Renal cortical epithelial cell (primary cell): Measurements from ENCODE around the gene FBXO41. TPM values are rescaled to one million over a fixed set of nuclear protein-coding genes. Genes with fewer than 3 reads are reported as not detected.

ENCODE experiments used
- DNase-seq: peaks from one replicate; pipeline ENCODE4 v3.0.0-alpha.2; 2011; ENCODE audit warnings: low read depth
- total RNA-seq: library from RNA; depleted of rRNA; stranded (reverse); fragments of >200 nt; gene quantifications from 2 replicates; pipeline ENCODE4 v1.2.3, GENCODE V29; 2014

Gene FBXO41, protein sequence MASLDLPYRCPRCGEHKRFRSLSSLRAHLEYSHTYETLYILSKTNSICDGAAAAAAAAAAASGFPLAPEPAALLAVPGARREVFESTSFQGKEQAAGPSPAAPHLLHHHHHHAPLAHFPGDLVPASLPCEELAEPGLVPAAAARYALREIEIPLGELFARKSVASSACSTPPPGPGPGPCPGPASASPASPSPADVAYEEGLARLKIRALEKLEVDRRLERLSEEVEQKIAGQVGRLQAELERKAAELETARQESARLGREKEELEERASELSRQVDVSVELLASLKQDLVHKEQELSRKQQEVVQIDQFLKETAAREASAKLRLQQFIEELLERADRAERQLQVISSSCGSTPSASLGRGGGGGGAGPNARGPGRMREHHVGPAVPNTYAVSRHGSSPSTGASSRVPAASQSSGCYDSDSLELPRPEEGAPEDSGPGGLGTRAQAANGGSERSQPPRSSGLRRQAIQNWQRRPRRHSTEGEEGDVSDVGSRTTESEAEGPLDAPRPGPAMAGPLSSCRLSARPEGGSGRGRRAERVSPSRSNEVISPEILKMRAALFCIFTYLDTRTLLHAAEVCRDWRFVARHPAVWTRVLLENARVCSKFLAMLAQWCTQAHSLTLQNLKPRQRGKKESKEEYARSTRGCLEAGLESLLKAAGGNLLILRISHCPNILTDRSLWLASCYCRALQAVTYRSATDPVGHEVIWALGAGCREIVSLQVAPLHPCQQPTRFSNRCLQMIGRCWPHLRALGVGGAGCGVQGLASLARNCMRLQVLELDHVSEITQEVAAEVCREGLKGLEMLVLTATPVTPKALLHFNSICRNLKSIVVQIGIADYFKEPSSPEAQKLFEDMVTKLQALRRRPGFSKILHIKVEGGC
- total RNA-seq, result 3.6 and 6.3 TPM in 2 replicates

DNA sequence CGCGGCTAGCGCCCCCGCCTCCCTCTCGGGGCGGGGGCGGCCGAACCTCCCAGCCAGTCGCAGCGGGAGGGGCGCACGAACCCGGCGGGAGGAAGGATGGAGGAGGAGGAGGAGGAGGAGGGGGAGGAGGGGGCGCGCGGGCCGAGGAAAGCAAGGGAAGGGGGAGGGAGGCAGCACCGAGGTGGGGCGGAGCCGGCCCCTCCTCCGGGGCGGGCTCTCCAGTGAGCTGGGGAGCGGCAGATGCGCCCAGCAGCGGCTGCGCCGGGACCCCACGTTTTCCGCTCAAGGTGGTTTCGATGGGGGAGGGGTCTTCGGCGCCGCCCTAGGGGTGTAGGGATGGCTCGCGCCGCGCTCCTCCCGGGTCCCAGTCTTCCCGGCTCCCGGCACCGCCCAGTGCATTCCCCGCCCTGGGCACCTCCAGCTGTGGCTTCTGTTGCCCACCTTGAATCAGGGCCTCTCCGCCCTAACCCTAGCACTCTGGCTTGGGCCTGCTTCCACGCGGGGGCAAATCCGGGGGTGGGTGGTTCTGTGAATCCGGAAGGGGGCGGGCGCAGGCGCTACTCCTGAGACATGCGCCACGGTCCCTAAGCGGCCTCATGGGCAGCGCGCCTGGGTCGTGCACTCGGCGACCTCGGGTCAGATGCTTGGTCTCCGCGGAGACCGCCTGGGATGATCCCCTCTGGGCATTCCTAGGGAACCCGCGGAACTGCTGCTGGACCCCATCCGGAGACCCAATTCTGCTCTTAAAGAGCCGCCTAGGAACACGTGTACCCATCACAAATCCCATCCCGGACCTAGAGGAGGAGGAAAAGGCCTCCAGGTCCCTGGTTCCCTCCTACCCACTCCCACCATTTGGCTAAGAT, at the start of gene FBXO41:
Gene FBXO41, minus strand, starts transcription at position 183 of the 863 bp plus-strand sequence. CDS start 14,848 bp downstream, outside the sequence.
- no peak for DNase-seq

DNA sequence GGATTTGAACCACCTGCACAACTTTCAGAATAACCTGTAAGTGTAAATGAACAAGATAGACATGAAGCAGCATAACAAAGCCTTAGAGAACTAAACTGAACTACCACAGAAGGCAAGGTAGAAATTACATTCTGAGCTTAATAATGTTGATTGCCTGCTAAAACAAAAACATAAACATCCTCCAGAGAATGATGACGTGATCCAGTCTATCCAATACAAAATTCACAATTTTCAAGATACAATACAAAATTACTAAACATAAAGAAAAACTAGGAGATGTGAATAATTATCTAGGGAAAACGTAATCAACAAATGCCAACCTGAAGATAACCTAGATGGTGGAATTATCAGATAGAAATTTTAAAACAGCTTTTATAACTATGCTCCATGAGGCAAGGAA, 49.8 kb upstream of the FBXO41 start:
- DNase-seq, result no peak

DNA sequence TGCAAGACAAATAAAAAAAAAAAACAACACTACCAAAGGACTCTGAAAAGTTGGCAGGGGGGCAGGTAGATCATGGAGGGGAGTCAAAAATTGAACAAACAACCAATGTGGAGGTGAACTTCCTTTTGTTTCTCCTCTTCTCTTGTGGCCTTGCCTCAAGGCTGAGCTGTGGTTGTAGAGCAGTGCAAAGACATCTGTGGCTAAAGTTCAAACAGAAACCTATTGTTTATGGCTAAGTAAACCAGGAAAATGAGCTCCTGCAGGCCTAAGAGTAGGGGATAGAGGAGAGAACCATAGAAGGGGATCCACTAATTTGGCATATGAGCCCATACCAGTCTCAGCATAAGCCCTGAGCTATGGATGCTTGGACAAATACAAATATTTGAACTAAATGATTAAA, 49.3 kb upstream of the FBXO41 start:
- DNase-seq, result no peak

DNA sequence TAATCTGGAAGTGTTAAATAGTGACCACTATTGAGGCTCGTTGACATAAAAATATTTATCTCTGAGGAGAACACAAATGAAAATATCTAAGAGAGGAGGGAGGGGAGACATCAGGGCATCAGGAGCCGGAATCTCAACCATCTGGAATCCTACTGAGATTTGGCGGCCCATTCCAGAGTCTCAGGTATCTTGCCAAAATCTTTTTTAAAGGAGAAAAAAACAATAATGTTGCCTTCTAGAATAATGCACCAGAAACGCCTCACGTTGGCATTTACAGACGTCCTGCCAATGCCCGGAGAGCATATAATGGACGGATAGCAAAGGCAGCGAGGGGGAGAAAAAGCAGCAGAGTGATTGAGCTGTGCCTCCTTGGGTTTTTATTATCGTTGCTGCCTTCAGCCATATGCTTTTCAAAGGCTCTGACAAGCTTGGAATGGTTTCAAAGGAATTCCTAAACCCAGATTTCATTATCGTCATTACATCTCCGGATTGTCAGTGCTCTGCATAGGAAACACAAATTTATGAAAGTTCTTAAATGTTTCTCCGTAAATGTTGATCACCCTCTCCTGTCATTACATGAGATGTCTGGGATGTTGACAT, 39.9 kb upstream of the FBXO41 start:
- DNase-seq, result no peak

DNA sequence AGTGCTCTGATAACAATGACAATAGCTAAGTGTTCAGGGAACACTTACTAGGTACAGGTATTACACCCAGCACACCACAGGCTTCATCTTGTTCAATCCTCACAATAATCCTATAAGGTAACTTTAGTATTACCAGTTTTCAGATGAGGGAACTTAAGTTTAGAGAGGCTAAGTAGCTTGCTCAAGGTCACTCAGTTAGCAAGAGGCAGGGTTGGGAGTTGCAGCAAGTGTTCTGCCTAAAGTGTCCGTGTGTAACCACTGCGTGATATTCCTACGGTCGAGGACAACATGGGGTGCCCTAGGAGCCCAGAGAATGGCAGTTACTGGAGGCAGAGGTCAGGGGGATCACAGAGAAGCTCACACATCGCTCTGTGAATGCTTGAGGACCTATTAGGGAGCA, 39.3 kb upstream of the FBXO41 start:
- no peak for DNase-seq

DNA sequence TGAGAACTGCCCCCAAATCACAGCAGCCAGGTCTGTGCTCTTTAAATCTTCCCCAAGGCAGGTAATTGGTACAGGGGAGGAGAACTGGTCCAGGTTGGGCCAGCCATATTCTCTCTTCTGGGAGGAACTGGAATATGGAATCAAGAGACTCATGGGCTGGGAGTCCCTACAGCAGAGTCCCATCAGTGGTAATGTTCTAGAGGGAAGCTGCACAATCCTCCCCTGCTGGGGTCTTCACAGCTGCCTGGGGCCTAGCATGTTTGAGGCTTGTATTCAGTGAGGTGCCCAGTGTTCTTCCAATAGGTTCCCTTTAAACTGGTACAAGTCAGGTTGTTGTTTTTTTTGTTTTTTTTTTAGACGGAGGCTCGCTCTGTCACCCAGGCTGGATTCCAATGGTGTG, 30.2 kb upstream of the FBXO41 start:
- no peak for DNase-seq

DNA sequence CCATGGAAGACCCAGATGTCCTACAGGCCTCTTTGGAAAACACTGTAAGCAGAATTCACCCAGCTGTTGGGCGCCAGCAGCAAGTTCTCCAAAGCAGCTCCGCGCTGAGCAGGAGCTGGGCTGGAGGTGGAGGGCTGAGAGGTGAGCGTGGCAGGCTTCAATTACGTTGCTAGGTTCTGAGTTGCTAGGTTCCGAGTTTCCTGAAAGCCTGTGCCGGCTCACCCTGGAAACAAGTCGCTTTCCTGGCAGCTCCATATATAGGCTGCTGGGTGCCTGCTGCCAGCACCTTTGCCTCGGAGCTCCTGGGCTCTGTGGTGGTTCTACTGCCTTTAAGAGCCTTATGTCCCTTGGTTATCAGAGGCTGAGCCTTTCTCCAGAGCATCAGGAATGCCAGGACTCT, 23.4 kb upstream of the FBXO41 start:
- no peak for DNase-seq

DNA sequence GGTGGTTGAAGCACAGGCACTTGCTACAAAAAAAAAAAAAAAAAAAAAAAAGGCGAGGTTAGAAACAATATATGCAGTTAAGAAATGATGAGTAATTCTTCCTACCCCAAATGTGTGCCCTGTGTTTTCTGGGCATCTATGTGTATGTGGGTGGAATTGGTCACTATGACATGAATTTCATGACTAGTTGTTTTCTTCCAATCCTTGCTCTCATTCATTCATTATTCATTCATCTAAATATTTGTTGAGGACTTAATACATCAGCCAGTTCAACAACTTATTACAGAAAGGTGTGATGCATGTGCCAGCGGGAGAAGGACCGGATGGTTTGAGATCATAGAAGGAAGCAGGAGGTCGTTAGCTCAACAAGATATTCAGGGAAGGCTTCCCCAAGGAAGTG, 17.4 kb upstream of the FBXO41 start:
- DNase-seq, result peak; percentile 21

DNA sequence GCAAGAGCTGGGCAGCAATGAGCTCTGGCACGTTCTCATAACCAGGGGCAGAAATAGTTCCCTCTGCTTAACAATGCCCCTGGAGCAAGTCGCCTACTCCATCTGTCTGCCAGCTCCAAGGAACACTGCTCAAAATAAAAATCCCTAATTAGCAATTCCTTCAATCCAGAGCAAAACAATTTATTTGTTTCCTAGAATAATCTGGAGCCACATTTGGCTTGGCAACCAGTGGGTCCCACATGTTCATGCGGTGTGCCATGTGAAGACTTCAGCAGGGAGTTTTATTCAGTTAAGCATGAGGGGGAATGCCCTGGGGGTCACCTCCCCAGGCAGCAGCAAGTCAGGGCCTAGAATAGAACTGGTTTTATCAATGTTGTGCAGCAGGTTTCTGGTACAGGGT, 16.6 kb upstream of the FBXO41 start:
- no peak for DNase-seq

DNA sequence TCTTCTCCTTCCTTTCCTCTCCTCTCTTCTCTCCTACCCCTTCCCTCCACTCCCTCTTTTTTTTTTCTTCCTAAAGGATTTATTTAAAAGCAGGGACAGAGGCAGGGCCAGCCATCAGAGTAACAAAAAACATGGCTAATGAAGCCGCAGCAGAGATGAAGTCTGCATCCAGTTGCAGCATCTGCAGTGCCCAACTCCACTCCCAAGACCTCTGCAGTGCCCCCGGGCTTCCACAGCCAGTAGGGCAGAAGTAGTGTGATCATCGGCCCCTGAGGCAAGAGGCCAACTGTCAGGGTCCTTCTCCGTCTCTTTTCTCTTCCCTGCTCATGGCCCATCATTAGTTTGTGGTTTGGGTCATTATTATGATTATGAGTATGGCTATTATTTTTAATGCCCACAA, 13.3 kb upstream of the FBXO41 start:
- no peak for DNase-seq

DNA sequence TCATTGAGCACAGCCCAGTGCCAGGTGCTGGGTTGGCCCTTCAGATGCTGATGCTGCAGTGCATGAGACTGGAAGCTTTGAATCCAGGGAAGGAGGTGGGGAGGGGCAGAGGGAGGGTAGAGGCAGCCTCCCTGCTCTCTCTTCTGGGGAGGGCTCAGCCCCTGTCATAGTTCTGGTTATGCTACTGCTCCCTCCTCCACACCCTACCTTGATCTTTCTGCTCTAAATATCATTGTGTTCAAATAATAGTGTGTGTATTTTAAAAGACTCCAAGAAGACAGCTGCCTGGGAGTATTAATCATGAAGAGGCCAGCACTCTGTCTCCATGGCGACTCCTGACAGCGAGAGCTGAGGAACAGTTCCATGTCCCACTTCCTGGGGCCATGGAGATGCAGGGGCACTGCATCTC, 12.9 kb upstream of the FBXO41 start:
- no peak for DNase-seq

DNA sequence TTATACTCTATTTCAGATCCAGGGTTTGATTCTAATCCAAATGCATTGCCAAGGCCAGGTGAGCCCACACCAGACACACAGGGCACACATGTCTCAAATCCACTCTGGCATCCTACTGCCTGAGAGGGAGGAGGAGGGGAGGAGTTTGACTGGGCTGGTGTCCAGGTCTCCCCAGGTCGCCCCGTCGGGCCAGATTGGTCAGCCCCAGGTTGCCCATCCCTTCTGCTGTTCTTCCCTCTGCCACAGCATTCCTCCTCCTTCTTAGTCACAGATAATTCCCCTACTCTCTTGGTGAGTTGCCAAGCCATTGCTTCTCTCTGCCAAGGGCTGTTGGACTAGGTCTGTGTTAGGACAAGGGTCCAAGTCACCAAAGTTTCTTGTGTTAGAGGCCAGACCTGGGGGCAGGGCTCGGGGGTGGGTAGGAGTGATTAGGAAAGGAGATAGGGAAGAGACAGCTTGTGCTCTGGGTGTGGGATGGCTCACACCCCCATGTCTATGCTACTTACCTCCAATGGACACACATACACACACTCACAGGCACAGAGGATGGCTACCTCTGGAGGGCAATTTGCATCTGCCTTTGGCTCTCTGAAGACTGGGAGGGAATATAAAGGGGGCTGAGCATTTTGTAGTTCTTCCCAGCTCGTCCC, 11.6 kb upstream of the FBXO41 start:
- peak; percentile 42 for DNase-seq

DNA sequence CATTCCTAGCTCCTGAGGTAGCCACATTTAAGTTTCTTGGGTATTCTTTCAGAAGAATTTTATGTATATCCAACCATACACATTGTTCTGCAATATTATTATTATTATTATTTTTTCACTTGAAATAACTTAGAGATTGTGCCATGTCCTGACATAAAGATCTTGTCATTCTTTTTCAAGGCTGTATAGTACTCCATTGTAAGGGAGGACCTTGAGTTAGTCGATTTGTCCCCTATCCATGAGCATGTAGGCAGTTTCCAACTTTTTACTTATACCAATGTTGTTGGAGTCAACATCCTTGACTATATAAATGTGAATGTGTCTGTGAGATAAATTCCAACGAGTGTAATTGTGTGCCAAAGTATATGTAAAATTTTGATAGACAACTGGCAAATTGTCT, 10.0 kb upstream of the FBXO41 start:
- no peak for DNase-seq

DNA sequence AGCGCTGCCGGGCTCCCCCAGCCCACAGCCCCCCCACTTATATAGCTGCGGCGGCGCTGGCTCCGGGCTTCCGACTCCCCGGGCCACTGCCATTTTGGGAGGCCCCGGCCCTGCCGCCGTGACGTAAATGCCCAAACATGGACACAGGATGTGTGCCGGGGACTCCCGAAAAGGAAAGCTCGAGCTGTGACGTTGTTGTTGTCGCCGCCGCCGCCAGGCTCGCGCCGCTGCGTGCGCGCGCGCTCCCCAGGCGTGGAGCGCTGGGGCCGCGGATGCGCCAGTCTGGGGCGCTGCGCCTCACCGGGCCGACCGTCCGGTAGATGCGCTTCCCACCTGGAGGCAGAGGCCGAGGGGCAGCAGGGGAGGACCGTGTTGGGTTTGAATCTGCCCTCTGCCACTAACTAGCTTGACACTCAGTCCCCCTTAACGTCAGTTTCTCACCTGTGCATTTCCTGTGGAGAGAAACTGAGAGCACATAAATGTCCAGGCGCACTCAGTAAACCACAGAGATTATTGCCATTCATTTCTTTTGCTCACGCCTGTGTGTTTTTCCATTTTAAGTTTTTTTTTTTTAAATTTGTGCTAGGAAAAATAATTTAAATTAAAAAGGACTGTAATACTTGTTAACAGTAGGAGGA, 9.4 kb upstream of the FBXO41 start, which contains the start of gene EGR4:
Gene EGR4, minus strand, starts transcription at position 15 of the 638 bp plus-strand sequence. CDS start 231 bp downstream, outside the sequence.
- peak; percentile 21 for DNase-seq

DNA sequence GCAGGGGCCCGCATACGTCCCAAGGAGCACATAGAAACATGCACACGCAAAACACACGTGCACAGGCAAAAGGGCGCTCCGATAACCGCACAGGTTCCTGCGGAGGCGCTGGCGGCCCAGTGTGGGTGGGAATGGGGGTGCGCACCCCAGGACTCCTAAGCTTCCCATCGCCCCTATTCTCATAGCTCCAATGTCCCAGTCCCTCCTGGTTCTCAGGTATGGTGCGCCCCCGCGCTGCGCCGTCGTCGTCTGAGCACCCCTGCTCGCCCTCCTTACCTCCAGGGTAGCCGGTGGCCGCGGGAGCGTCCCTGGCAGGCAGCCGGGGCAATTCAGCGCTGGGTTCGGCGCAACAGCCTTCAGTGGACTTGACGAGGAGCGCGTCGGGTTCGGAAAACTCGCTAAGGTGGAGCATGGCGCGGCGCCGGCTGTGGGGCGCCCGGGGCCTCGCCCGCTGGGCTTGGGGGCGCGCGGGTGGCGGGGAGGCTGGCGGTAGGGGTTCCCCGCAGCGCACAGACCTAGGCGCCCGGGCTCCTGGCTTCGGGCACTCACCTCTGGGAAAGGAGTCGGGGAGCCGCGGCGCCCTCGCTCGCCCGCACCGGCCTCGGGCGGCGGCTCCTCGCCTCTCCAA, 8.7 kb upstream of the FBXO41 start:
- DNase-seq, result no peak

DNA sequence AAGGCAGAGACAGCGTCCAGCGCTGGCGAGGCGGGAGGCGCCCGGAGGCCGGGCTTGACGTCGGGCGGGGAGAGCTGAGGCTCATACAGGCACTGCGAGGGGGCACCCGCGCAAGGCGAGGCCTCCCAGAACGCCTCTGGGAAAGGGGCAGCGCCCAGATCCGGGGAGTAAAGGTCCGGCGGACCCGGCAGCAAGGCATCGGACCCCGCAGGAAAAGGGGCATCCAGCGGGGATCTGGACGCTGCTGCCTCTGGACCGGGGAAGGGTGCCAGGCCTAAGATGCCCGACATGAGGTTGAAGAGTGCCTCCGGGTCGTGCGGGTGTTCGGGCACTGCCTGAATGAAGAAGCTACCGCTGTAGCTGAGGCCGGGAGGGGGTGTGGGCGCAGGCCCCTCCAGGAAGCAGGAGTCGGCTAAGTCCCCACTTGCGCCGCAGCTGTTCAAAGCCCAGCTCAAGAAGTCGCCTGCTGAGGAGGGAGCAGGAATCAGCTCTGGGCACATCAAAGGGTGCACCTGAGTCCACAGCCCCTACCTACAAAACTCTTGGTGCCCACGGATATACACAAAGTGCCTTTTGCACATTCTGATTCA, 8.1 kb upstream of the FBXO41 start:
- DNase-seq, result no peak

DNA sequence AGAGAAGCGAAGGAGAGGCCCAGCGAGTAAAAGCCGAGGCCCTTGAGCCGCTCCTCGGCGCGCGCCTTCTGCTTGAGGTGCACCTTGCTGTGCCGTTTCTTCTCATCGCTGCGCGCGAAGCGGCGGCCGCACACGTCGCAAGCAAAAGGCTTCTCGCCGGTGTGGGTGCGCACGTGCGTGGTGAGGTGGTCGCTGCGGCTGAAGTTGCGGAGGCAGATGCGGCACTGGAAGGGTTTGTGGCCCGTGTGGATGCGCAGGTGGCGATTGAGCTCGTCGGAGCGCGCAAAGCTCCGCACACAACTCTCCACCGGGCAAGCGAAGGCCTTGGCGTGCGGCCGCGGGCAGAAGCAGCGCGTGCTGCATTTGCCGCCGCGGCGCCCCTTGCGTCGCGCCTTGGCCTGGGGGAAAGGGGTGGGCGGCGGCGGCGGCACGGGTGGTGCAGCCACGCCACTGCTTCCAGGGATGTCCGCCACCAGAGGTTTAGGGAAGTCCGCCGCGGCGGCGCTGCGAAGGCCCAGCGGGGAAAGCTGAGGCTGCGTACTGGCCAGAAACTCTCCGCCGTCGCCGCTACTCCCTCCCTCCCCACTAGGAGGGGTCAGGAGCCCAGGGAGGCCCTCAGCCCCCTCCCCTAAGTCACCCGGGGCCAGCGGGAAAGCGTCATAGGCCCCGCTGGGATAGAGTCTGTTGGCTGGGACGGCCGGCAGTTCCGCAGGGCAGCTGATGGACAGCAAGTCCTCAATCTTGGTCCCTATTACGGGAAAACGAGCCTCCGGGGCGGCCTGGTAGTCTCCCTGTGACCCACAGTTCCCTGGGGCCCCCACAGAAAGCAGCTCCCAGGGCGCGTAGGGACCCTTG, 7.4 kb upstream of the FBXO41 start:
- no peak for DNase-seq

DNA sequence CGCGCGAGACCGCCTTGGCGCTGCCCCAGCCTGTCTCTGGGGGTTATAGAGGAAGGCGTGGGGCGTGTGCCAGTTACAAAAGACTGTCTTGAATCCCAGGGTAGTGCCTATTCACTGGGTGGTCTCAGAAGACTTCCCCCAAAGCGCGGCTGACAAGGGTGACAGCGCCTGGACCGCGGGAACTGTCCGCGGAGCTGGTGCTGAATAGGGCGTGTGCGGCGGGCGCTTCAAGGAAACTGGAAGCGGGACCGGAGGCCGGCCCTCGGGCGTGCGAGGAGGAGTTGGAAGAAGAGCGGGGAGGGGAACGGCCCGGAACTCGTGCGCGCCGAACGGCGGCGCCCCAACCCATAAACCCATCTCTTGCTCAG, 6.8 kb upstream of the FBXO41 start:
- DNase-seq, result peak; percentile 15
